SU-DHL-6 (cell line): ENCODE results near the gene TNN.

ENCODE experiments used
- H2AFZ ChIP-seq: fragments of 200-600 bp; sonication (generic); 2 replicates; pipeline ENCODE4 v1.6.1; 2014; ENCODE audit warnings: low read depth, mild to moderate bottlenecking, moderate library complexity, mixed read lengths, antibody characterized with exemption, low read length; ENCODE audit not compliant: severe bottlenecking
- H3F3A ChIP-seq: fragments of 200-600 bp; shearing (Covaris generic); 2 replicates; pipeline ENCODE4 v1.6.0; 2016; ENCODE audit warnings: antibody characterized with exemption, mild to moderate bottlenecking; ENCODE audit not compliant: insufficient read depth
- H3K27ac ChIP-seq: fragments of 200-600 bp; sonication (generic); 2 replicates; pipeline ENCODE4 v1.5.1; 2016; ENCODE audit warnings: low read depth, mild to moderate bottlenecking, low read length, moderate library complexity, mixed read lengths
- H3K27me3 ChIP-seq: fragments of 200-600 bp; sonication (generic), shearing (Covaris generic); 2 replicates; pipeline ENCODE4 v1.6.0; 2014; ENCODE audit warnings: mild to moderate bottlenecking, low read length
- H3K36me3 ChIP-seq: fragments of 200-600 bp; sonication (generic); 2 replicates; pipeline ENCODE4 v1.6.1; 2014; ENCODE audit warnings: mild to moderate bottlenecking, low read length, mixed read lengths
- H3K4me2 ChIP-seq: fragments of 300-600, 200-600 bp; shearing (Covaris generic), sonication (generic); 2 replicates; pipeline ENCODE4 v1.6.0; 2014; ENCODE audit warnings: low read length, low read depth, mild to moderate bottlenecking; ENCODE audit not compliant: poor library complexity, severe bottlenecking
- H3K4me3 ChIP-seq: fragments of 200-600 bp; sonication (generic); 2 replicates; pipeline ENCODE4 v1.5.1; 2014; ENCODE audit warnings: antibody characterized with exemption, low read length, mild to moderate bottlenecking, mixed read lengths; ENCODE audit not compliant: insufficient read depth, poor library complexity, severe bottlenecking
- H3K79me2 ChIP-seq: fragments of 200-600 bp; sonication (generic); 2 replicates; pipeline ENCODE4 v1.6.1; 2014; ENCODE audit warnings: mild to moderate bottlenecking, low read length, moderate library complexity; ENCODE audit not compliant: insufficient read depth
- H3K9ac ChIP-seq: fragments of 200-600 bp; sonication (generic); 2 replicates; pipeline ENCODE4 v1.7.0; 2014; ENCODE audit warnings: mild to moderate bottlenecking, low read length
- H3K9me2 ChIP-seq: fragments of 200-600 bp; sonication (generic); replicated peaks from 2 replicates; pipeline ENCODE4 v1.6.1; 2014; ENCODE audit warnings: low read length; ENCODE audit not compliant: insufficient read depth
- H3K9me3 ChIP-seq: fragments of 200-600 bp; sonication (generic); 2 replicates; pipeline ENCODE4 v1.6.1; 2014; ENCODE audit warnings: low read length, mixed read lengths; ENCODE audit not compliant: insufficient read depth
- H4K20me1 ChIP-seq: fragments of 200-600 bp; sonication (generic); 2 replicates; pipeline ENCODE4 v1.6.1; 2014; ENCODE audit warnings: low read depth, mild to moderate bottlenecking, antibody characterized with exemption, low read length, moderate library complexity, mixed read lengths
- EZH2phosphoT487 ChIP-seq: fragments of 200-600 bp; sonication (generic), shearing (Covaris generic); conservative IDR thresholded peaks from 2 replicates; pipeline ENCODE4 v1.6.1; 2018; ENCODE audit warnings: mild to moderate bottlenecking, antibody characterized with exemption, low read length, moderate library complexity, mixed read lengths
- TF ChIP-seq, protein P1 (sequence below): fragments of 200-600 bp; sonication (generic); IDR thresholded peaks from one replicate; pipeline ENCODE4 v1.5.1; 2017; ENCODE audit warnings: antibody characterized with exemption, mild to moderate bottlenecking, low read length, moderate library complexity; ENCODE audit not compliant: insufficient read depth, poor library complexity, severe bottlenecking

Gene TNN

GRCh38 chr1:175178456-175178855 is 110.8 kb downstream of the TNN start:
- TF ChIP-seq, protein P1, sequence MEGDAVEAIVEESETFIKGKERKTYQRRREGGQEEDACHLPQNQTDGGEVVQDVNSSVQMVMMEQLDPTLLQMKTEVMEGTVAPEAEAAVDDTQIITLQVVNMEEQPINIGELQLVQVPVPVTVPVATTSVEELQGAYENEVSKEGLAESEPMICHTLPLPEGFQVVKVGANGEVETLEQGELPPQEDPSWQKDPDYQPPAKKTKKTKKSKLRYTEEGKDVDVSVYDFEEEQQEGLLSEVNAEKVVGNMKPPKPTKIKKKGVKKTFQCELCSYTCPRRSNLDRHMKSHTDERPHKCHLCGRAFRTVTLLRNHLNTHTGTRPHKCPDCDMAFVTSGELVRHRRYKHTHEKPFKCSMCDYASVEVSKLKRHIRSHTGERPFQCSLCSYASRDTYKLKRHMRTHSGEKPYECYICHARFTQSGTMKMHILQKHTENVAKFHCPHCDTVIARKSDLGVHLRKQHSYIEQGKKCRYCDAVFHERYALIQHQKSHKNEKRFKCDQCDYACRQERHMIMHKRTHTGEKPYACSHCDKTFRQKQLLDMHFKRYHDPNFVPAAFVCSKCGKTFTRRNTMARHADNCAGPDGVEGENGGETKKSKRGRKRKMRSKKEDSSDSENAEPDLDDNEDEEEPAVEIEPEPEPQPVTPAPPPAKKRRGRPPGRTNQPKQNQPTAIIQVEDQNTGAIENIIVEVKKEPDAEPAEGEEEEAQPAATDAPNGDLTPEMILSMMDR = no peak
- no peak for TF ChIP-seq EZH2phosphoT487
- Histone ChIP-seq H2AFZ (no peak overlapping the region), H3K27me3 (no peaks in the 10 kb centered on the region), H3K4me2 (no peak overlapping the region), H3K9me2 (no peaks in the 10 kb centered on the region), H3K79me2 (peaks cover 7% of the 10 kb centered on the region; the same call in 1 of the 2 replicates), H3K9me3 (no peaks in the 10 kb centered on the region), H3K27ac (no peak overlapping the region), H3K36me3 (peaks cover 5% of the 10 kb centered on the region), H3K4me3 (no peak overlapping the region), H4K20me1 (no peaks in the 10 kb centered on the region), H3F3A (no peaks in the 10 kb centered on the region), H3K9ac (no peak overlapping the region)

- peaks cover 22% of the 10 kb centered on the region for H3K79me2 ChIP-seq
- H3K9me3 ChIP-seq = no peaks in the 10 kb centered on the region
- TF ChIP-seq, protein P1 = no peak
- no peak for TF ChIP-seq EZH2phosphoT487
Measured at GRCh38 chr1:175179837-175180590, 112.4 kb downstream of the TNN start.

DNA sequence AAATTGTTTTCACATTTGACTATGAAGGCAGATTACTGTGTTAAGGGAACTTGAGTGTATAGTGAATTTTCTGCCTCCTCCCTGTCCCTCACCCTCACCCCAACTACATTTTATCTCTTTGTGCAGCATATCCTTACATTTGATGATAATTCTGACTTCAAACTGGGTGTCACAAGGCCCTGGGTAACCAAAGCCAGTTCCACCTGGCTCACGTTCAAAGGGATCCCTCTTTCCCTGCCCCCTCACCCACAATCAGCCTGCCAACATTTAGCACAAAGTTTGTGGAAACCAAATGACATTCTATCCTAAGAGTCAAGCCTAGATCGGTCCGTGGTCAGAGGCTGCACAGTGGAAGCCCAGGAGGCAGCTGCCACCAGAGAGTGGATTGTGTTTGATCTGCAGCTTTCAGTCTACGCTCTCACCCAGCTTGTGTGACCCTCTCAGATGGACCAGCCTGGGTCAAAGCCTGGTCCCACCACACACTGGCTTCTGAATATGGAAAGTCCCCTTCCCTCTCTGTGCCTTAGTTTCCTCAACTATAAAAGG is 114.6 kb downstream of the TNN start:
- Histone ChIP-seq H3K36me3 (no peaks in the 10 kb centered on the region), H3K9me2 (no peaks in the 10 kb centered on the region), H3K9me3 (no peaks in the 10 kb centered on the region), H4K20me1 (no peaks in the 10 kb centered on the region), H3K27me3 (no peaks in the 10 kb centered on the region), H3K79me2 (peaks cover 31% of the 10 kb centered on the region), H3K9ac (no peak overlapping the region), H2AFZ (no peak overlapping the region), H3K4me2 (no peak overlapping the region), H3F3A (no peaks in the 10 kb centered on the region), H3K4me3 (no peak overlapping the region), H3K27ac (no peak overlapping the region)
- no peak for TF ChIP-seq EZH2phosphoT487
- TF ChIP-seq, protein P1 = no peak

More at GRCh38 chr1:175179837-175180590, 112.4 kb downstream of the TNN start:
- Histone ChIP-seq H3K4me3 (no peak overlapping the region), H3K4me2 (no peak overlapping the region), H3F3A (no peaks in the 10 kb centered on the region), H3K9me2 (no peaks in the 10 kb centered on the region), H4K20me1 (no peaks in the 10 kb centered on the region), H3K36me3 (peaks cover 5% of the 10 kb centered on the region), H2AFZ (no peak overlapping the region), H3K9ac (no peak overlapping the region), H3K27me3 (no peaks in the 10 kb centered on the region), H3K27ac (no peak overlapping the region)
